ENCODE results near the gene PDE6G.
"Not testable (repeated sequence)": the region's sequence is repeated elsewhere in the genome, so short reads cannot be mapped to it uniquely, and the experiment has no call there.

- TF ChIP-seq CTCF (conservative IDR thresholded peaks at IDR 0.05; ENCODE audit: low read depth, low read length); BHLHE40 (IDR thresholded peaks at IDR 0.05; ENCODE audit: low read depth, low read length); RCOR1 (IDR thresholded peaks at IDR 0.05; ENCODE audit: insufficient replicate concordance, low read length): not testable (repeated sequence)
Measured at GRCh38 chr17:81618307-81618706, 38.0 kb downstream of the PDE6G start.
